Measurements from ENCODE around the gene PRPF19.

PRPF19 gene

GRCh38 chr11:60895687-60896086, 10.7 kb downstream of the PRPF19 start:
- TF ChIP-seq ZNF274 (IDR thresholded peaks at IDR 0.05; ENCODE audit: low read depth, low read length): no peak

GRCh38 chr11:60891103-60891741, 15.2 kb downstream of the PRPF19 start:
- no peak for TF ChIP-seq ZNF274 (IDR thresholded peaks at IDR 0.05; ENCODE audit: low read depth, low read length)
- no peak overlapping the region for H3K4me3 ChIP-seq (ENCODE audit: low read length)

More at GRCh38 chr11:60895687-60896086, 10.7 kb downstream of the PRPF19 start:
- no peak overlapping the region for H3K4me3 ChIP-seq (ENCODE audit: low read length)

GRCh38 chr11:60890696-60891095, 15.7 kb downstream of the PRPF19 start:
- no peak overlapping the region for H3K4me3 ChIP-seq (ENCODE audit: low read length)
- no peak for TF ChIP-seq ZNF274 (IDR thresholded peaks at IDR 0.05; ENCODE audit: low read depth, low read length)

GRCh38 chr11:60889869-60890311, 16.5 kb downstream of the PRPF19 start:
- no peak for TF ChIP-seq ZNF274 (IDR thresholded peaks at IDR 0.05; ENCODE audit: low read depth, low read length)
- H3K4me3 ChIP-seq (ENCODE audit: low read length): no peak overlapping the region

- TF ChIP-seq ZNF274 (IDR thresholded peaks at IDR 0.05; ENCODE audit: low read depth, low read length): no peak
- H3K4me3 ChIP-seq (ENCODE audit: low read length): no peak overlapping the region
Observed at GRCh38 chr11:60887556-60887955, 18.8 kb downstream of the PRPF19 start.

- H3K4me3 ChIP-seq (ENCODE audit: low read length): no peak overlapping the region
- no peak for TF ChIP-seq ZNF274 (IDR thresholded peaks at IDR 0.05; ENCODE audit: low read depth, low read length)
Observed at GRCh38 chr11:60880643-60881282, 25.6 kb downstream of the PRPF19 start.

- no peak overlapping the region for H3K4me3 ChIP-seq (ENCODE audit: low read length)
- no peak for TF ChIP-seq ZNF274 (IDR thresholded peaks at IDR 0.05; ENCODE audit: low read depth, low read length)
Observed at GRCh38 chr11:60879971-60880588, 26.3 kb downstream of the PRPF19 start.

- no peak for TF ChIP-seq ZNF274 (IDR thresholded peaks at IDR 0.05; ENCODE audit: low read depth, low read length)
- no peak overlapping the region for H3K4me3 ChIP-seq (ENCODE audit: low read length)
Observed at GRCh38 chr11:60879104-60879503, 27.3 kb downstream of the PRPF19 start.

- no peak overlapping the region for H3K4me3 ChIP-seq (ENCODE audit: low read length)
- no peak for TF ChIP-seq ZNF274 (IDR thresholded peaks at IDR 0.05; ENCODE audit: low read depth, low read length)
Observed at GRCh38 chr11:60878245-60879101, 27.9 kb downstream of the PRPF19 start.

GRCh38 chr11:60876168-60876485, 30.3 kb downstream of the PRPF19 start:
- H3K4me3 ChIP-seq (ENCODE audit: low read length): no peak overlapping the region
- no peak for TF ChIP-seq ZNF274 (IDR thresholded peaks at IDR 0.05; ENCODE audit: low read depth, low read length)

GRCh38 chr11:60875366-60876167, 30.8 kb downstream of the PRPF19 start:
- H3K4me3 ChIP-seq (ENCODE audit: low read length): no peak overlapping the region
- no peak for TF ChIP-seq ZNF274 (IDR thresholded peaks at IDR 0.05; ENCODE audit: low read depth, low read length)

- no peak for TF ChIP-seq ZNF274 (IDR thresholded peaks at IDR 0.05; ENCODE audit: low read depth, low read length)
- H3K4me3 ChIP-seq (ENCODE audit: low read length): no peak overlapping the region
Observed at GRCh38 chr11:60874421-60875365, 31.7 kb downstream of the PRPF19 start.

- no peak overlapping the region for H3K4me3 ChIP-seq (ENCODE audit: low read length)
- no peak for TF ChIP-seq ZNF274 (IDR thresholded peaks at IDR 0.05; ENCODE audit: low read depth, low read length)
Observed at GRCh38 chr11:60873533-60873932, 32.9 kb downstream of the PRPF19 start.
